H9 (cell line): ENCODE data around the gene METRNL. TPM values are rescaled to one million over a fixed set of nuclear protein-coding genes. Genes with fewer than 3 reads are reported as not detected.
A peak's percentile ranks its signal among the peaks of the same experiment; 100 is the strongest.

Source experiments
- DNase-seq: peaks from one replicate; pipeline ENCODE4 v3.0.0-alpha.2; 2017
- H2AFZ ChIP-seq: one replicate; pipeline ENCODE4 v1.6.1; 2013; ENCODE audit warnings: mild to moderate bottlenecking, low read length, control low read depth, moderate library complexity
- H2AK5ac ChIP-seq: 2 replicates; pipeline ENCODE4 v1.6.1; 2013; ENCODE audit warnings: low read length, control low read depth, mixed read lengths; ENCODE audit not compliant: insufficient read length
- H2BK120ac ChIP-seq: one replicate; pipeline ENCODE4 v1.6.1; 2013; ENCODE audit warnings: low read depth, mild to moderate bottlenecking, low read length, control low read depth, inconsistent platforms; ENCODE audit not compliant: poor library complexity, severe bottlenecking
- H2BK12ac ChIP-seq: 2 replicates; pipeline ENCODE4 v1.6.1; 2013; ENCODE audit warnings: low read length, control low read depth, mixed read lengths, low read depth; ENCODE audit not compliant: insufficient read length
- H2BK15ac ChIP-seq: 2 replicates; pipeline ENCODE4 v1.6.1; 2013; ENCODE audit warnings: low read depth, low read length, control low read depth
- H2BK20ac ChIP-seq: one replicate; pipeline ENCODE4 v1.6.1; 2013; ENCODE audit warnings: low read depth, mild to moderate bottlenecking, low read length, control low read depth, inconsistent platforms; ENCODE audit not compliant: poor library complexity, severe bottlenecking
- H2BK5ac ChIP-seq: 2 replicates; pipeline ENCODE4 v1.6.1; 2013; ENCODE audit warnings: low read length, control low read depth, mixed read lengths; ENCODE audit not compliant: insufficient read length
- H3K14ac ChIP-seq: 2 replicates; pipeline ENCODE4 v1.6.1; 2013; ENCODE audit warnings: low read length, control low read depth; ENCODE audit not compliant: insufficient read depth
- H3K18ac ChIP-seq: 2 replicates; pipeline ENCODE4 v1.6.1; 2013; ENCODE audit warnings: low read depth, mild to moderate bottlenecking, mixed read lengths, low read length, control low read depth; ENCODE audit not compliant: insufficient read length
- H3K23ac ChIP-seq: 2 replicates; pipeline ENCODE4 v1.6.1; 2013; ENCODE audit warnings: low read length, control low read depth, mixed read lengths, low read depth; ENCODE audit not compliant: insufficient read length
- H3K23me2 ChIP-seq: 2 replicates; pipeline ENCODE4 v1.6.1; 2013; ENCODE audit warnings: low read depth, mild to moderate bottlenecking, mixed read lengths, low read length, control low read depth; ENCODE audit not compliant: insufficient read length, poor library complexity, severe bottlenecking
- H3K27ac ChIP-seq: 2 replicates; pipeline ENCODE4 v1.5.1; 2013; ENCODE audit warnings: low read length, control low read depth, mixed read lengths, low read depth; ENCODE audit not compliant: insufficient read length
- H3K27me3 ChIP-seq: 2 replicates; pipeline ENCODE4 v1.6.1; 2013; ENCODE audit warnings: low read length, control low read depth, inconsistent platforms; ENCODE audit not compliant: insufficient read depth
- H3K4ac ChIP-seq: 2 replicates; pipeline ENCODE4 v1.6.1; 2013; ENCODE audit warnings: low read depth, mild to moderate bottlenecking, control low read depth, inconsistent platforms, low read length, moderate library complexity
- H3K4me1 ChIP-seq: 2 replicates; pipeline ENCODE4 v1.6.1; 2013; ENCODE audit warnings: low read length, control low read depth, inconsistent platforms; ENCODE audit not compliant: insufficient read depth
- H3K4me2 ChIP-seq: 2 replicates; pipeline ENCODE4 v1.6.1; 2013; ENCODE audit warnings: low read length, control low read depth, mixed read lengths; ENCODE audit not compliant: insufficient read length, insufficient read depth
- H3K56ac ChIP-seq: 2 replicates; pipeline ENCODE4 v1.6.1; 2013; ENCODE audit warnings: low read depth, mild to moderate bottlenecking, mixed read lengths, low read length, control low read depth; ENCODE audit not compliant: insufficient read length
- H3K79me1 ChIP-seq: 2 replicates; pipeline ENCODE4 v1.6.1; 2013; ENCODE audit warnings: low read depth, mild to moderate bottlenecking, moderate library complexity, low read length, control low read depth, inconsistent platforms; ENCODE audit not compliant: insufficient read depth, poor library complexity, severe bottlenecking
- H3K79me2 ChIP-seq: 2 replicates; pipeline ENCODE4 v1.6.1; 2013; ENCODE audit warnings: low read length, control low read depth, inconsistent platforms; ENCODE audit not compliant: insufficient read depth
- H3K9ac ChIP-seq: 2 replicates; pipeline ENCODE4 v1.6.1; 2013; ENCODE audit warnings: low read length, control low read depth, mixed read lengths; ENCODE audit not compliant: insufficient read length; ENCODE audit errors: extremely low read depth
- H3K9me3 ChIP-seq: one replicate; pipeline ENCODE4 v1.6.1; 2013; ENCODE audit warnings: low read depth, low read length, inconsistent platforms; ENCODE audit not compliant: control insufficient read depth
- H3T11ph ChIP-seq: one replicate; pipeline ENCODE4 v1.6.1; 2013; ENCODE audit warnings: mild to moderate bottlenecking, low read length, control low read depth, inconsistent platforms
- H4K20me1 ChIP-seq: one replicate; pipeline ENCODE4 v1.6.1; 2013; ENCODE audit not compliant: control insufficient read depth, insufficient read length, insufficient read depth
- H4K5ac ChIP-seq: 2 replicates; pipeline ENCODE4 v1.6.1; 2013; ENCODE audit warnings: low read depth, mild to moderate bottlenecking, mixed read lengths, low read length, control low read depth; ENCODE audit not compliant: insufficient read length
- H4K8ac ChIP-seq: replicated peaks from 2 replicates; pipeline ENCODE4 v1.6.1; 2013; ENCODE audit warnings: low read length, control low read depth, mixed read lengths, low read depth; ENCODE audit not compliant: insufficient read length
- H4K91ac ChIP-seq: 2 replicates; pipeline ENCODE4 v1.6.1; 2013; ENCODE audit warnings: low read depth, mild to moderate bottlenecking, moderate library complexity, mixed read lengths, low read length, control low read depth; ENCODE audit not compliant: insufficient read length
- H3K27ac Mint-ChIP-seq, 3 experiments: 2 replicates in 2 of 3; 3 replicates in 1 of 3; pipeline ENCODE4 v1.8.0; 2020 to 2021; ENCODE audit warnings: mixed read lengths in 3 of 3, mild to moderate bottlenecking in 1 of 3, moderate library complexity in 1 of 3
- H3K27me3 Mint-ChIP-seq: 2 replicates; pipeline ENCODE4 v1.8.0; 2021; ENCODE audit warnings: low read depth, mild to moderate bottlenecking, moderate library complexity, mixed read lengths
- H3K36me3 Mint-ChIP-seq, 3 experiments: 2 replicates in 2 of 3; 3 replicates in 1 of 3; pipeline ENCODE4 v1.8.0; 2020 to 2021; ENCODE audit warnings: low read depth in 3 of 3, mixed read lengths in 3 of 3; ENCODE audit not compliant: insufficient read depth in 1 of 3
- H3K4me1 Mint-ChIP-seq, 2 experiments: 2 replicates each; pipeline ENCODE4 v1.8.0; 2020; ENCODE audit warnings: mixed read lengths in 2 of 2
- H3K4me3 Mint-ChIP-seq, 2 experiments: 2 replicates in 1 of 2; 3 replicates in 1 of 2; pipeline ENCODE4 v1.8.0; 2020 to 2021; ENCODE audit warnings: mild to moderate bottlenecking in 2 of 2, mixed read lengths in 2 of 2, moderate library complexity in 1 of 2
- H3K9me3 Mint-ChIP-seq, 2 experiments: 2 replicates in 1 of 2; 3 replicates in 1 of 2; pipeline ENCODE4 v1.8.0; 2020; ENCODE audit warnings: mild to moderate bottlenecking in 2 of 2, mixed read lengths in 2 of 2, moderate library complexity in 1 of 2
- CTCF ChIP-seq: fragments of 200-600 bp; sonication (generic); conservative IDR thresholded peaks from 3 replicates; pipeline ENCODE4 v1.8.0; 2021; ENCODE audit warnings: antibody characterized with exemption, mild to moderate bottlenecking
- WGBS: extraction: QIAGEN DNeasy Blood & Tissue Kit; methylation state at CpG from one replicate; pipeline ENCODE4 v1.1.7; 2013; ENCODE audit warnings: missing lambda C conversion rate, low lambda C conversion rate, mixed read lengths; ENCODE audit not compliant: insufficient read length; ENCODE audit errors: extremely low coverage; 5-methylcytosine and 5-hydroxymethylcytosine counted together
- total RNA-seq: library from RNA; stranded (reverse); gene quantifications from 2 replicates; pipeline ENCODE4 v1.2.1, GENCODE V29; 2021

The METRNL gene
- total RNA-seq, 1 experiment from 2014 or later, result 21.4 TPM

- Mint-ChIP-seq H3K9me3 (peaks cover 3 to 6% of the 10 kb centered on the region in 2 experiments; a peak in 3 of 5 replicates), H3K27me3 (peaks cover 49% of the 10 kb centered on the region), H3K36me3 (peaks cover 0 to 4% (median 0%) of the 10 kb centered on the region in 3 experiments; a peak in 1 of 7 replicates), H3K27ac (peak overlapping the region in 1 of 3 experiments; percentile 53; a peak in 1 of 7 replicates), H3K4me3 (no peak overlapping the region), H3K4me1 (peaks cover 34 to 43% of the 10 kb centered on the region in 2 experiments)
- no peak overlapping the region for H4K91ac ChIP-seq
- H2BK20ac ChIP-seq, result no peak overlapping the region
- H3K79me2 ChIP-seq, result no peaks in the 10 kb centered on the region
- no peak for TF ChIP-seq CTCF
- H4K20me1 ChIP-seq, result no peaks in the 10 kb centered on the region
- H3K4ac ChIP-seq, result no peak overlapping the region
- no peak for DNase-seq
- H3K9ac ChIP-seq, result no peak overlapping the region
- no peak overlapping the region for H2BK5ac ChIP-seq
- no peak overlapping the region for H3K18ac ChIP-seq
- H3K14ac ChIP-seq, result no peak overlapping the region
- peaks cover 9% of the 10 kb centered on the region; the same call in 1 of the 2 replicates for H3K27me3 ChIP-seq
- no peak overlapping the region for H4K8ac ChIP-seq
- no peak overlapping the region for H2BK12ac ChIP-seq
- H3K9me3 ChIP-seq, result no peaks in the 10 kb centered on the region
- no peak overlapping the region for H3K56ac ChIP-seq
- H3K79me1 ChIP-seq, result no peaks in the 10 kb centered on the region
- H2BK120ac ChIP-seq, result no peak overlapping the region
- H3K4me2 ChIP-seq, result no peak overlapping the region
- peaks cover 4% of the 10 kb centered on the region; the same call in 1 of the 2 replicates for H3K4me1 ChIP-seq
- no peak overlapping the region for H3T11ph ChIP-seq
- H4K5ac ChIP-seq, result no peak overlapping the region
- no peaks in the 10 kb centered on the region for H3K23me2 ChIP-seq
- WGBS, result no CpG with 5 or more reads among the region's 22 CpGs
- no peak overlapping the region for H3K27ac ChIP-seq
- H2AK5ac ChIP-seq, result no peak overlapping the region
- H2AFZ ChIP-seq, result no peak overlapping the region
- no peak overlapping the region for H3K23ac ChIP-seq
- H2BK15ac ChIP-seq, result no peak overlapping the region
These were observed 38.8 kb downstream of the METRNL start for GRCh38 chr17:83118071-83118841.
